Transverse colon (tissue), 4 donors: ENCODE measurements around the gene SI. TPM values are rescaled to one million over a fixed set of nuclear protein-coding genes. Genes with fewer than 3 reads are reported as not detected.
A peak's percentile ranks its signal among the peaks of the same experiment; 100 is the strongest.

ENCODE experiments used
- DNase-seq: peaks from one replicate; pipeline ENCODE4 v3.0.0-alpha.2; 2019
- H3K27ac ChIP-seq, 4 donors: fragments of 200-600 bp; sonication (generic); 2 replicates each; pipeline ENCODE4 v1.5.1; 2016 to 2018; ENCODE audit warnings: inconsistent platforms in 4 of 4
- H3K27me3 ChIP-seq: fragments of 200-600 bp; sonication (generic); 2 replicates; pipeline ENCODE4 v1.5.1; 2017; ENCODE audit warnings: inconsistent platforms
- H3K36me3 ChIP-seq, 4 donors: fragments of 200-600 bp; sonication (generic); 2 replicates each; pipeline ENCODE4 v1.5.1; 2017 to 2019; ENCODE audit warnings: inconsistent platforms in 4 of 4
- H3K4me1 ChIP-seq, 4 donors: fragments of 200-600 bp; sonication (generic); 2 replicates each; pipeline ENCODE4 v1.5.1; 2017 to 2020; ENCODE audit warnings: inconsistent platforms in 4 of 4
- H3K4me3 ChIP-seq, 4 donors: fragments of 200-600 bp; sonication (generic); 1 replicate in 1 of 4; 2 replicates in 3 of 4; pipeline versions ENCODE4 v1.5.1 to v1.6.1; 2017 to 2019; ENCODE audit warnings: inconsistent platforms in 4 of 4
- H3K9me3 ChIP-seq, 2 donors: fragments of 200-600 bp; sonication (generic); 2 replicates each; pipeline ENCODE4 v1.5.1; 2017 to 2019; ENCODE audit warnings: inconsistent platforms in 2 of 2
- EP300 ChIP-seq: sonication (generic); formaldehyde crosslinking; IDR thresholded peaks from one replicate; pipeline ENCODE4 v1.6.1; 2017; ENCODE audit warnings: antibody characterized with exemption, low read depth
- POLR2A ChIP-seq: fragments of 450-650 bp; IDR thresholded peaks from one replicate; pipeline ENCODE4 v1.6.1; 2016; ENCODE audit warnings: antibody characterized with exemption, mild to moderate bottlenecking, moderate library complexity
- POLR2AphosphoS5 ChIP-seq, 3 donors: sonication (generic); formaldehyde crosslinking; IDR thresholded peaks; one replicate each; pipeline ENCODE4 v1.6.1; 2016; ENCODE audit warnings: antibody characterized with exemption in 3 of 3
- WGBS, 2 donors: methylation state at CpG; one replicate each; pipeline ENCODE4 v1.1.5; 2018; ENCODE audit warnings: low coverage in 1 of 2; 5-methylcytosine and 5-hydroxymethylcytosine counted together
- in situ Hi-C, 4 donors: fragments of 200-750 bp; cut with MboI; loops; one replicate each; pipeline versions ENCODE4 v1.15.0 to v1.15.1; 2017; ENCODE audit warnings: low sequenced_read_pairs in 3 of 4, low pct_ligation_motif_present in 1 of 4, low pct_unique_long_range_greater_than_20kb in 1 of 4
- intact Hi-C: fragments of 100-400 bp; cut with DNase I; formaldehyde crosslinking; loops from one replicate; pipeline ENCODE4 v1.15.1; 2023; ENCODE audit warnings: low total_unique reads
- total RNA-seq, 4 donors: library from RNA; depleted of rRNA; stranded (reverse); fragments of >200 nt; gene quantifications; one replicate each; pipeline ENCODE4 v1.1.0, GENCODE V29; 2016
- TF ChIP-seq, protein P1 (sequence below), 5 experiments: fragments of 200-600 bp in 3 of 5; fragments of 450-650 bp in 2 of 5; sonication (generic) in 3 of 5; IDR thresholded peaks; 1 replicate in 2 of 5; 2 replicates in 3 of 5; pipeline ENCODE4 v1.5.1; 2016 to 2017; ENCODE audit warnings: antibody characterized with exemption in 5 of 5, inconsistent platforms in 3 of 5, mild to moderate bottlenecking in 2 of 5, moderate library complexity in 1 of 5

SI gene
- total RNA-seq: 10 to 100 TPM in 3 of 4 donors, 1 to 10 TPM in 1; 1.6 to 24.8 (median 16.9) TPM

DNA sequence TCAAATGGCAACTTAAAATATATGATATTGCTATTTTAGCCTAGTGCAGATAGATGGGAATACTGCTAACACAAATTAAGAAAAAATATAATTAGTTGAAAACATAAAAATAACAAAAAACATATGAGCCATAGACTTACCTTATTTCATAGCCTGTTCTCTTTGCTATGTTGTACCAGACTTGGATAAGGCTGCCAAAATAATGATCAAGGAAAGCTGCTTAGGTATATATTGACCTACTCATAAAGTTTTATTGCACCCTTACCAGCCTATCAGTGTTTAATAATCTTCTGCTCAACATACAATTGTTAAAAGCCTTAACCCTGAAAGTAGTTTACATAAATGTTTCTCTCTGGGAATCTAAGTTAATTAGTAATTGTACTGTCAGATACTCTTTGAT lies at the start of gene SI:
Gene SI, minus strand, starts transcription at position 204 of the 400 bp plus-strand sequence. CDS start 2,484 bp downstream, outside the sequence.
- peak within 1 kb of the TSS in 1 of 4 donors; percentile 28 for H3K4me3 ChIP-seq
- intact Hi-C loops (no loop called here), in situ Hi-C loops (no loop called here)
- H3K36me3 ChIP-seq: no peaks in the 10 kb centered on the region
- peaks cover 0 to 12% (median 4%) of the 10 kb centered on the region in 4 donors for H3K4me1 ChIP-seq
- no peak for DNase-seq
- H3K9me3 ChIP-seq: no peaks in the 10 kb centered on the region
- TF ChIP-seq EP300 (no peak), POLR2A (no peak), POLR2AphosphoS5 (IDR thresholded peaks at IDR 0.05) (no peak)
- TF ChIP-seq, protein P1, sequence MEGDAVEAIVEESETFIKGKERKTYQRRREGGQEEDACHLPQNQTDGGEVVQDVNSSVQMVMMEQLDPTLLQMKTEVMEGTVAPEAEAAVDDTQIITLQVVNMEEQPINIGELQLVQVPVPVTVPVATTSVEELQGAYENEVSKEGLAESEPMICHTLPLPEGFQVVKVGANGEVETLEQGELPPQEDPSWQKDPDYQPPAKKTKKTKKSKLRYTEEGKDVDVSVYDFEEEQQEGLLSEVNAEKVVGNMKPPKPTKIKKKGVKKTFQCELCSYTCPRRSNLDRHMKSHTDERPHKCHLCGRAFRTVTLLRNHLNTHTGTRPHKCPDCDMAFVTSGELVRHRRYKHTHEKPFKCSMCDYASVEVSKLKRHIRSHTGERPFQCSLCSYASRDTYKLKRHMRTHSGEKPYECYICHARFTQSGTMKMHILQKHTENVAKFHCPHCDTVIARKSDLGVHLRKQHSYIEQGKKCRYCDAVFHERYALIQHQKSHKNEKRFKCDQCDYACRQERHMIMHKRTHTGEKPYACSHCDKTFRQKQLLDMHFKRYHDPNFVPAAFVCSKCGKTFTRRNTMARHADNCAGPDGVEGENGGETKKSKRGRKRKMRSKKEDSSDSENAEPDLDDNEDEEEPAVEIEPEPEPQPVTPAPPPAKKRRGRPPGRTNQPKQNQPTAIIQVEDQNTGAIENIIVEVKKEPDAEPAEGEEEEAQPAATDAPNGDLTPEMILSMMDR (IDR thresholded peaks at IDR 0.05): no peak
- no peaks in the 10 kb centered on the region for H3K27me3 ChIP-seq
- H3K27ac ChIP-seq: no peak within 1 kb of the TSS

DNA sequence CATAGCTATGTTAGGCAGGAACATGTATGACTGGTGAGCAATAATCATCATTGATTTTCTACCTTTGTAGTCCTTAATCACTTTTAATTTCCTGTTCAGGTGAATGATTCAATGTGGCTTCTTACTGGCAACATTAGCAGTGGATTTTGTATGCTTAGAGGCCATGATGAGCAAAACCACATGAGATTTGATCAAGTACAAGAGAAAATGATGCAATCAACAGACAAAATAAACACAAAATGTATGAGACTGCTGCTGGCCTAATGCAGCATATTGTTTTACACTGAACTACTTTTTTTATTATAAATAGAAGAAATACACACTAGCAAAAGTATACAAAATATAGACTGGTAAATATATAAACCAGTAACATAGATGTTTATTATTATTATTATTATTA lies 47.5 kb upstream of the SI start:
- H3K4me3 ChIP-seq: no peak overlapping the region
- H3K9me3 ChIP-seq: peaks cover 4 to 15% of the 10 kb centered on the region in 2 donors
- H3K36me3 ChIP-seq: no peaks in the 10 kb centered on the region
- no peak for DNase-seq
- no peaks in the 10 kb centered on the region for H3K27me3 ChIP-seq
- no peak for TF ChIP-seq EP300
- TF ChIP-seq, protein P1 (IDR thresholded peaks at IDR 0.05): no peak
- no peak for TF ChIP-seq POLR2A
- TF ChIP-seq POLR2AphosphoS5 (IDR thresholded peaks at IDR 0.05): no peak
- intact Hi-C loops: no loop called here
- in situ Hi-C loops: no loop called here
- H3K4me1 ChIP-seq: peaks cover 0 to 2% (median 0%) of the 10 kb centered on the region in 4 donors
- H3K27ac ChIP-seq: no peak overlapping the region

DNA sequence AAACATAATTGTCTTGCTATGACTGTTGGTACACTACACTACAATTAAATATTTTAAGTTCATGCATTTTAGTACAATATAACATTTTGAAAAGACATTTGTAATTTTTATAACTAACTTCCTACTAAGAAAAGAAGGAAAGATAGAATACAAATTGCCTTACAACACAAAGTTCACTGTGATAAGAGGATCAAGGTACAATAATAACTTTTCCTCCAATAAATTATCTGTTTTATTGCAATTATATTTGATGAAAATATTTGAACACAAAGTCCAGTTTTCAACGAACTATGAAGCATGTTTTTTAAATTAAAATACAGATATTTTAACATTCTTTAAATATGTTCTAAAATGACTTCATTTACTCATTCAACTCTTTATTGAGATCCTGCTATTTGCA lies 33.1 kb upstream of the SI start:
- no peak overlapping the region for H3K4me3 ChIP-seq
- no peaks in the 10 kb centered on the region for H3K9me3 ChIP-seq
- peaks cover 0 to 5% (median 0%) of the 10 kb centered on the region in 4 donors for H3K4me1 ChIP-seq
- no peak for TF ChIP-seq EP300
- TF ChIP-seq POLR2AphosphoS5 (IDR thresholded peaks at IDR 0.05): no peak
- TF ChIP-seq, protein P1 (IDR thresholded peaks at IDR 0.05): no peak
- no peak for TF ChIP-seq POLR2A
- in situ Hi-C loops (no loop called here), intact Hi-C loops (no loop called here)
- no peak overlapping the region for H3K27ac ChIP-seq
- H3K36me3 ChIP-seq: no peaks in the 10 kb centered on the region
- no peaks in the 10 kb centered on the region for H3K27me3 ChIP-seq
- DNase-seq: no peak
- 24 to 42% methylated on average over 1 of the region's 1 CpG for WGBS, 2 donors

DNA sequence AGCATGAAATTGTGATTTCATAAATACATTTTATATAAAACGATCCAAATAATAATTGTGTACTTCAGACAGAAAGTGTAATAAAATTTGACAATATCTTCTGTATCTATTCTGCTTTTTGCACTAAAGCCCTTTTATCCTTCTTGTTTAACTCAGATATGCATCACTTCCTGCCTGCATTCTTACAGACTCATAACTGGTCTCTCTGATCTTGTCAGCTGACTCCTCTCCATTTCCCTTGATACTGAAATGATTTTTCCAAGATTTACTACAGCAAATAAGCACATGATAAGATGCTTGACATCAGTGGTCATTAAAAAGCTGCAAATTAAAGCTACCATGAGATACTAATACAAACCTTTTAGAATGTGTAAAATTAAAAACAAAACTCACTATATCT lies 25.3 kb upstream of the SI start:
- in situ Hi-C loops: no loop called here

DNA sequence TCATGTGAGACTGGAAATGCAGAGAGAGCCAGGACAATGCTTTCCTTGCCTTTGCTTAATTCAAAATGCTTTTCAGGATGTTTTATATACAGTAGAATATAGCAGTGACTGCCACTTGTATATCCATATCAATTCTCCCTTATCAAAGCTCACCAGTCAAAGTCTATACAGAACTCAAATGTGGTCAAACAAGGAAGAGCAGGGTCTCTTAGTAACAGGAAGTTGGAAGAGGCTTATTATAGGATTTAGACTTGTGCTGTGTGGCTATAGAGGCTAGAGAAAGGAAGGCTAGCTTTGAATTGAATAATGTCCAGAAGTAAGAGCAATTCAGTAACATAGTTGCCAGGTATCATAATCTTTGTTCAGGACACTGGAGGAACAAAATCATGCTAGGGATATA lies 4.4 kb upstream of the SI start:
- Histone ChIP-seq H3K4me1 (peaks cover 0 to 12% (median 4%) of the 10 kb centered on the region in 4 donors), H3K36me3 (no peaks in the 10 kb centered on the region), H3K27me3 (no peaks in the 10 kb centered on the region), H3K9me3 (no peaks in the 10 kb centered on the region), H3K27ac (peak overlapping the region in 1 of 4 donors; percentile 24), H3K4me3 (no peak overlapping the region)
- in situ Hi-C loops (no loop called here), intact Hi-C loops (no loop called here)
- TF ChIP-seq POLR2AphosphoS5 (IDR thresholded peaks at IDR 0.05) (no peak), POLR2A (no peak), EP300 (no peak)
- TF ChIP-seq, protein P1 (IDR thresholded peaks at IDR 0.05): no peak
- DNase-seq: no peak

More for the DNA sequence above, 25.3 kb upstream of the SI start:
- Histone ChIP-seq H3K4me3 (no peak overlapping the region), H3K36me3 (no peaks in the 10 kb centered on the region), H3K9me3 (no peaks in the 10 kb centered on the region), H3K4me1 (no peaks in the 10 kb centered on the region), H3K27me3 (no peaks in the 10 kb centered on the region), H3K27ac (no peak overlapping the region)
- WGBS, 2 donors: 60 to 86% methylated on average over 1 of the region's 1 CpG
- intact Hi-C loops: no loop called here
- TF ChIP-seq POLR2A: no peak
- no peak for DNase-seq
